GM21825 (cell line): ENCODE data around the gene TUFT1.
"Not testable (repeated sequence)": the region's sequence is repeated elsewhere in the genome, so short reads cannot be mapped to it uniquely, and the experiment has no call there.

ENCODE experiments used
- ATAC-seq: cut with Tn5 transposase; IDR thresholded peaks from one replicate; pipeline ENCODE4 v1.9.1; 2021; ENCODE audit warnings: mild to moderate bottlenecking, moderate library complexity; ENCODE audit not compliant: unreplicated experiment

TUFT1 gene

GRCh38 chr1:151512326-151512725 is 27.8 kb upstream of the TUFT1 start:
- ATAC-seq: no peak

- ATAC-seq: no peak
Measured at GRCh38 chr1:151512801-151513625, 27.1 kb upstream of the TUFT1 start.

DNA sequence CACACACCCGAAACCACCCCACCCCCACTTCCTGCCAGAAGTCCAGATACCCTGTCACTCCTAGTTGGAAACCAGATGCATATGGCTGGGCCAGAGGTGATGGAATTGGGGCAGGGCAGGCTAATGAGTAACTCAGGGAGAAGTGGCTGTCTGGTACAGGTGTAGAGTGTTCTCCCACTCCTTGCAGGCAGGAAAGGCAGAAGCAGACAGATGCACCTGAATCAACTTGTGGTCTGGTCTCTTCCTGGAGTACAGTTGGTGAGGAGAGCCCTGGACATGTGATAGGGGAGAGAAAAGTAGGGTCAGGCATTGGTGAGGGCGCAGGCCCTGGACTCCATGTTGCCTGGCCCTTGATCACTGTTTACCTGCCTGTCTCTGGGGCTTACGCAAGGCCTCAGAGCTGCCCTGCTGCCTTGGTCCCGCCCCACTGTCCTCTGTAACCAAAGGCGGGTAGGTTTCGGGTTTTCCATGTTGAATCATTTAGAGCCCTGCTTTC is 26.4 kb upstream of the TUFT1 start:
- no peak for ATAC-seq

- ATAC-seq: no peak
Measured at GRCh38 chr1:151514366-151514765, 25.7 kb upstream of the TUFT1 start.

DNA sequence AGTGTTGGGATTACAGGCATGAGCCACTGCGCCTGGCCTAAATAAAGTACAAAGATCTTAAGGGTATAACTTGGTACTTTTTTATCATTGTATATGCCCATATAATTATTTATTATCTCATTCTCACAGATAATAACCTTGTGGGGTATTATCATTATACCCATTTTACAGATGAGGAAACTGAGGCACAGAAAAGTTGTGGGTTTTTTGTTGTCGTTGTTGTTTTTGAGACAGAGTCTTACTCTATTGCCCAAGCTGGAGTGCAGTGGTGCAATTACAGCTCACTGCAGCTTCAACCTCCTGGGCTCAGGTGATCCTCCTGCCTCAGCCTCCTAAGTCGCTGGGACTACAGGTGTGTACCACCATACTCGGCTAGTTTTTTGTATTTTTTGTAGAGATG is 24.8 kb upstream of the TUFT1 start:
- ATAC-seq: no peak

GRCh38 chr1:151516031-151516511 is 24.0 kb upstream of the TUFT1 start:
- no peak for ATAC-seq

DNA sequence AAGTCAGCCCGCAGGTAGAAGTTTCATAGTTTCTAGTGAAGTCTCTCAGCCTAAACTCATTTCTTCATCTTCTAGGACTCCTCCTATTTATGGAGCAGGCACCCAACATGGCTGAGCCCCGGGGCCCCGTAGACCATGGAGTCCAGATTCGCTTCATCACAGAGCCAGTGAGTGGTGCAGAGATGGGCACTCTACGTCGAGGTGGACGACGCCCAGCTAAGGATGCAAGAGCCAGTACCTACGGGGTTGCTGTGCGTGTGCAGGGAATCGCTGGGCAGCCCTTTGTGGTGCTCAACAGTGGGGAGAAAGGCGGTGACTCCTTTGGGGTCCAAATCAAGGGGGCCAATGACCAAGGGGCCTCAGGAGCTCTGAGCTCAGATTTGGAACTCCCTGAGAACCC is 21.7 kb upstream of the TUFT1 start:
- ATAC-seq: no peak

DNA sequence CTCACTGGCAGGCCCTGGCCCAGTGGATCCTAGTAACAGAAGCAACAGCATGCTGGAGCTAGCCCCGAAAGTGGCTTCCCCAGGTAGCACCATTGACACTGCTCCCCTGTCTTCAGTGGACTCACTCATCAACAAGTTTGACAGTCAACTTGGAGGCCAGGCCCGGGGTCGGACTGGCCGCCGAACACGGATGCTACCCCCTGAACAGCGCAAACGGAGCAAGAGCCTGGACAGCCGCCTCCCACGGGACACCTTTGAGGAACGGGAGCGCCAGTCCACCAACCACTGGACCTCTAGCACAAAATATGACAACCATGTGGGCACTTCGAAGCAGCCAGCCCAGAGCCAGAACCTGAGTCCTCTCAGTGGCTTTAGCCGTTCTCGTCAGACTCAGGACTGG is 21.2 kb upstream of the TUFT1 start:
- no peak for ATAC-seq

GRCh38 chr1:151519667-151520066 is 20.4 kb upstream of the TUFT1 start:
- ATAC-seq: no peak

DNA sequence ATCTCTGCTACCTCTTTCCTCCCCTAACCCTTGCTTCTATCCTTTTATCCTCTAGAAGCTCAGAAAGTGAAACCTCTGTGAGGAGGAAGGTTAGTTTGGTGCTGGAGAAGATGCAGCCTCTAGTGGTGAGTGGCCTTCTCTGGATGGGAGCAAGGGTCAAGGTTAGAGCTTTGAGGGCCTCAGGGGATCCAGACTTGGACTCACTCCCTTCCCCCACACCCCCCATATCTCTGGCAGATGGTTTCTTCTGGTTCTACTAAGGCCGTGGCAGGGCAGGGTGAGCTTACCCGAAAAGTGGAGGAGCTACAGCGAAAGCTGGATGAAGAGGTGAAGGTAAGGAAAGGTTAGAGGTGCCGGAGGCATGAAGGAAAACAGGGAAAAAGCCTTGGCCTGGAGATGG is 19.8 kb upstream of the TUFT1 start:
- ATAC-seq: no peak

- not testable (repeated sequence) for ATAC-seq
Measured at GRCh38 chr1:151522427-151522826, 17.7 kb upstream of the TUFT1 start.

DNA sequence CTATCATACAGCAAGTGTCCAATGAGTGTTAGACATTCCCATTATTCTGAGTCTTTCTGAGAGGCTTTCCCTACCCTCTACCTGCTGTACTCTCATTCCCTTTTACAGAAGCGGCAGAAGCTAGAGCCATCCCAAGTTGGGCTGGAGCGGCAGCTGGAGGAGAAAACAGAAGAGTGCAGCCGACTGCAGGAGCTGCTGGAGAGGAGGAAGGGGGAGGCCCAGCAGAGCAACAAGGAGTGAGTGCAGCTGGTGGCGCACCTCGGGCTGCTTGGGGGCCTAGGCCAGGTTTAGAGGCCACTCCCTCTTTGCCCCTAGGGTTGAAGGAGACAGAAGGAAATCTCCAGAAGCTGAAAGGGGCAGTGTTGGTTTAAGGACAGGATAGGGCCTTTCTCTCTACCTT is 16.8 kb upstream of the TUFT1 start:
- ATAC-seq: no peak

- ATAC-seq: no peak
Measured at GRCh38 chr1:151524736-151525135, 15.4 kb upstream of the TUFT1 start.

- no peak for ATAC-seq
Measured at GRCh38 chr1:151526735-151527525, 13.2 kb upstream of the TUFT1 start.

- ATAC-seq: no peak
Measured at GRCh38 chr1:151529211-151529702, 10.9 kb upstream of the TUFT1 start.

GRCh38 chr1:151529781-151530180 is 10.3 kb upstream of the TUFT1 start:
- ATAC-seq: no peak

- ATAC-seq: no peak
Measured at GRCh38 chr1:151530461-151530860, 9.6 kb upstream of the TUFT1 start.

DNA sequence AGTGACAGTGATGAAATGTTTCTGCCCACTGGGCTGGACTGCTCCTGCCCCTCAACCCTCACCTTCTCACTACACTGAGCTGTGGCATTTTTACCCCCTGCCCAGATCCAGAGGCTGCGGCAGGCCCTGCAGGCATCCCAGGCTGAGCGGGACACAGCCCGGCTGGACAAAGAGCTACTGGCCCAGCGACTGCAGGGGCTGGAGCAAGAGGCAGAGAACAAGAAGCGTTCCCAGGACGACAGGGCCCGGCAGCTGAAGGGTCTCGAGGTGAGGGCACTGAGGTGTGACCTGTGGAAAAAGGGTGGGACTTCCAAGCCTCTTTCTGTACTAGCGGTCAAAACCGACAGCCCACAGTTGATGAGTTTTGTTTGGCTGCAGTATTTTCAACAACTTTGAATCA is 6.2 kb upstream of the TUFT1 start:
- no peak for ATAC-seq

GRCh38 chr1:151534662-151535278 is 5.3 kb upstream of the TUFT1 start:
- ATAC-seq: no peak

DNA sequence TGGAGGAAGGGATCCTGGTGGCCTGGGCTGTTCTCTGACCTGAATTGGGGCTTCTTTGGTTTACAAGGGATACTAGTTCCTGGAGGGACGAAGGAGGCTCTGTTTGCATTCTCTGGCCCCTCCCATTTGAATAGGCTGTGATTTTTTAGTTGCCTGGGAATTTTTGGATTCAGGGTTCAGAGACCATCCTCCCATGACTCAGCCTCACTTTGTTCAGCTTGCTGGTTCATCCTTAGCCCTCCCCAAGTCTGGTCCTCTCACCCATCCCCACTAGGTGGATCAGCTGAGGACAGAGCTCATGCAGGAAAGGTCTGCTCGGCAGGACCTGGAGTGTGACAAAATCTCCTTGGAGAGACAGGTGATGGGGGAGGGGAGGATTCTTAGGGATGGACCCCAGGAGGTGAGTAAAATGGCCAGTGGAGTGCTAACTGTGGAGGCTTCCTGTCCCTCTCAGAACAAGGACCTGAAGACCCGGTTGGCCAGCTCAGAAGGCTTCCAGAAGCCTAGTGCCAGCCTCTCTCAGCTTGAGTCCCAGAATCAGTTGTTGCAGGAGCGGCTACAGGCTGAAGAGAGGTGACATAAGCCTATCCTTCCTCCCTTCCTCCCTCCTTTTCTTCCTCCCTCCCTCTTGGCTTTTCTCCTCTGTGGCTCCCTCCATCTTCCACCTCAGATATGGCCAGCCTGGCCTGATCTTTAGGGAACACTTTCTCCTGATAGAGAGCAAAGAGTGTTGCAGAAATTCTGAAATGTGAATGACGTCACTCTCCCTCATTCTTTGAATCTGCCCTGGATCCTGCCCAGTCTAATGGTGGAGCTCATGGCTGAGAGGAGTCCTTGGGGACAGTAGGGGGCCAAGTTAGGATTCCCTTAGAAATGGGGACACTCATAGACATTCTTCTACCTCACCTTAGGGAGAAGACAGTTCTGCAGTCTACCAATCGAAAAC is 4.5 kb upstream of the TUFT1 start:
- no peak for ATAC-seq
